Esophagus mucosa (tissue), 1 donor: ENCODE results near the gene CAPS2. TPM values are rescaled to one million over a fixed set of nuclear protein-coding genes. Genes with fewer than 3 reads are reported as not detected.
"Not testable (repeated sequence)": the region's sequence is repeated elsewhere in the genome, so short reads cannot be mapped to it uniquely, and the experiment has no call there.

Source experiments
- ATAC-seq: fragments of 200-7000 bp; cut with Tn5 transposase; one replicate; pipeline ENCODE4 v1.9.1; 2020
- total RNA-seq: library from RNA; stranded (reverse); gene quantifications from one replicate; pipeline ENCODE4 v1.2.4, GENCODE V29; 2023
- donor health status: DM: yes; HTN: yes; CAD: no.

CAPS2 gene
- 5.8 TPM for total RNA-seq

- peak; percentile 95 for ATAC-seq
Observed at GRCh38 chr12:75329918-75330826, at the start of gene CAPS2. TSS of gene CAPS2 (minus strand) at chr12:75330324. CDS start at chr12:75326498, 3,826 bp downstream.

GRCh38 chr12:75378354-75378753 lies 48.2 kb upstream of the CAPS2 start:
- no peak for ATAC-seq

- no peak for ATAC-seq
Observed at GRCh38 chr12:75374971-75375370, 44.8 kb upstream of the CAPS2 start.

- no peak for ATAC-seq
Observed at GRCh38 chr12:75366629-75367028, 36.5 kb upstream of the CAPS2 start.

- ATAC-seq, result no peak
Observed at GRCh38 chr12:75364919-75365318, 34.8 kb upstream of the CAPS2 start.

- ATAC-seq, result no peak
Observed at GRCh38 chr12:75361408-75361807, 31.3 kb upstream of the CAPS2 start.

- no peak for ATAC-seq
Observed at GRCh38 chr12:75360920-75361319, 30.8 kb upstream of the CAPS2 start.

GRCh38 chr12:75354011-75354410 lies 23.9 kb upstream of the CAPS2 start:
- no peak for ATAC-seq

GRCh38 chr12:75350413-75350812 lies 20.3 kb upstream of the CAPS2 start:
- no peak for ATAC-seq

- no peak for ATAC-seq
Observed at GRCh38 chr12:75349946-75350345, 19.8 kb upstream of the CAPS2 start.

- ATAC-seq, result not testable (repeated sequence)
Observed at GRCh38 chr12:75346215-75346614, 16.1 kb upstream of the CAPS2 start.

GRCh38 chr12:75345531-75345930 lies 15.4 kb upstream of the CAPS2 start:
- ATAC-seq, result no peak

- no peak for ATAC-seq
Observed at GRCh38 chr12:75341873-75342272, 11.7 kb upstream of the CAPS2 start.

- no peak for ATAC-seq
Observed at GRCh38 chr12:75337905-75338304, 7.8 kb upstream of the CAPS2 start.

GRCh38 chr12:75334384-75335030 lies 4.4 kb upstream of the CAPS2 start, which contains the start of gene GLIPR1L1:
TSS of gene GLIPR1L1 (plus strand) at chr12:75334670. CDS start at chr12:75334729, 59 bp downstream.
- peak; percentile 88 for ATAC-seq

GRCh38 chr12:75327642-75328041 lies 2.5 kb downstream of the CAPS2 start:
- ATAC-seq, result no peak

- ATAC-seq, result no peak
Observed at GRCh38 chr12:75323663-75324062, 6.5 kb downstream of the CAPS2 start.

GRCh38 chr12:75322464-75322863 lies 7.7 kb downstream of the CAPS2 start:
- no peak for ATAC-seq

GRCh38 chr12:75317784-75318183 lies 12.3 kb downstream of the CAPS2 start:
- ATAC-seq, result no peak

GRCh38 chr12:75315518-75315917 lies 14.6 kb downstream of the CAPS2 start:
- ATAC-seq, result no peak

- no peak for ATAC-seq
Observed at GRCh38 chr12:75311369-75311768, 18.8 kb downstream of the CAPS2 start.

GRCh38 chr12:75308279-75308678 lies 21.8 kb downstream of the CAPS2 start:
- no peak for ATAC-seq

GRCh38 chr12:75305412-75306332 lies 24.5 kb downstream of the CAPS2 start:
- ATAC-seq, result no peak
